MM.1S (cell line): ENCODE data around the gene SERINC4.

ENCODE experiments used
- DNase-seq: peaks from one replicate; pipeline ENCODE4 v3.0.0-alpha.2; 2015
- H2AFZ ChIP-seq: fragments of 300-600 bp; sonication (generic); 2 replicates; pipeline ENCODE4 v1.6.0; 2016; ENCODE audit warnings: antibody characterized with exemption, low read length
- H3F3A ChIP-seq: fragments of 300-600 bp; sonication (generic); 2 replicates; pipeline ENCODE4 v1.6.1; 2016; ENCODE audit warnings: mild to moderate bottlenecking, antibody characterized with exemption, low read length, moderate library complexity, mixed read lengths; ENCODE audit not compliant: insufficient read depth
- H3K27ac ChIP-seq: fragments of 300-600 bp; sonication (generic); 2 replicates; pipeline ENCODE4 v1.5.1; 2016; ENCODE audit warnings: mild to moderate bottlenecking, low read length
- H3K27me3 ChIP-seq: fragments of 300-600 bp; sonication (generic); replicated peaks from 2 replicates; pipeline ENCODE4 v1.6.0; 2016; ENCODE audit warnings: low read length; ENCODE audit not compliant: insufficient read depth
- H3K36me3 ChIP-seq: fragments of 300-600 bp; sonication (generic); replicated peaks from 2 replicates; pipeline ENCODE4 v1.6.1; 2016; ENCODE audit warnings: mild to moderate bottlenecking, low read length, mixed read lengths; ENCODE audit not compliant: insufficient read depth
- H3K4me1 ChIP-seq: fragments of 300-600 bp; sonication (generic); 2 replicates; pipeline ENCODE4 v1.6.1; 2016; ENCODE audit warnings: low read length, mixed read lengths
- H3K4me2 ChIP-seq: fragments of 300-600 bp; sonication (generic); 2 replicates; pipeline ENCODE4 v1.6.0; 2016; ENCODE audit warnings: low read depth, low read length
- H3K4me3 ChIP-seq: fragments of 300-600 bp; sonication (generic); 2 replicates; pipeline ENCODE4 v1.5.1; 2016; ENCODE audit warnings: low read length, mixed read lengths
- H3K79me2 ChIP-seq: fragments of 300-600 bp; sonication (generic); 2 replicates; pipeline ENCODE4 v1.6.1; 2016; ENCODE audit warnings: mixed run types, low read length, mixed read lengths
- H3K9ac ChIP-seq: fragments of 300-600 bp; sonication (generic); 2 replicates; pipeline ENCODE4 v1.6.1; 2016; ENCODE audit warnings: low read length, mixed read lengths
- H3K9me2 ChIP-seq: fragments of 300-600 bp; sonication (generic); replicated peaks from 2 replicates; pipeline ENCODE4 v1.6.1; 2016; ENCODE audit warnings: mild to moderate bottlenecking, low read length, mixed read lengths; ENCODE audit not compliant: insufficient read depth
- H3K9me3 ChIP-seq: fragments of 300-600 bp; sonication (generic); replicated peaks from 2 replicates; pipeline ENCODE4 v1.6.1; 2016; ENCODE audit warnings: mild to moderate bottlenecking, low read length, mixed read lengths; ENCODE audit not compliant: insufficient read depth
- H4K20me1 ChIP-seq: fragments of 300-600 bp; sonication (generic); 2 replicates; pipeline ENCODE4 v1.6.1; 2016; ENCODE audit warnings: mild to moderate bottlenecking, low read length, moderate library complexity, mixed read lengths; ENCODE audit not compliant: insufficient read depth
- EZH2 ChIP-seq: fragments of 300-600 bp; sonication (generic); optimal IDR thresholded peaks from 2 replicates; pipeline ENCODE3; 2017; ENCODE audit warnings: low read depth, mild to moderate bottlenecking, antibody characterized with exemption, low read length, mixed read lengths
- EZH2phosphoT487 ChIP-seq: fragments of 300-600 bp; sonication (generic); IDR thresholded peaks from 2 replicates; pipeline ENCODE4 v1.6.1; 2018; ENCODE audit warnings: antibody characterized with exemption, low read length
- TF ChIP-seq, protein P1 (sequence below): fragments of 300-600 bp; sonication (generic); IDR thresholded peaks from 2 replicates; pipeline ENCODE4 v1.5.1; 2016; ENCODE audit warnings: antibody characterized with exemption, low read length, mixed read lengths

SERINC4 gene

GRCh38 chr15:43769584-43770228 is 30.3 kb downstream of the SERINC4 start:
- Histone ChIP-seq H3K27me3 (no peaks in the 10 kb centered on the region), H3K9me2 (no peaks in the 10 kb centered on the region), H3K4me2 (no peak overlapping the region), H2AFZ (no peak overlapping the region), H3K79me2 (no peaks in the 10 kb centered on the region), H3F3A (0 out of 2 replicates have a peak, but pooled peaks cover 4% of the 10 kb centered on the region), H3K36me3 (peaks cover 12% of the 10 kb centered on the region), H3K9me3 (no peaks in the 10 kb centered on the region), H3K4me1 (no peaks in the 10 kb centered on the region), H3K9ac (no peak overlapping the region), H4K20me1 (no peaks in the 10 kb centered on the region; the same call in 1 of the 2 replicates), H3K27ac (no peak overlapping the region), H3K4me3 (no peak overlapping the region)
- DNase-seq = peak; percentile 46
- no peak for TF ChIP-seq EZH2phosphoT487
- TF ChIP-seq, protein P1, sequence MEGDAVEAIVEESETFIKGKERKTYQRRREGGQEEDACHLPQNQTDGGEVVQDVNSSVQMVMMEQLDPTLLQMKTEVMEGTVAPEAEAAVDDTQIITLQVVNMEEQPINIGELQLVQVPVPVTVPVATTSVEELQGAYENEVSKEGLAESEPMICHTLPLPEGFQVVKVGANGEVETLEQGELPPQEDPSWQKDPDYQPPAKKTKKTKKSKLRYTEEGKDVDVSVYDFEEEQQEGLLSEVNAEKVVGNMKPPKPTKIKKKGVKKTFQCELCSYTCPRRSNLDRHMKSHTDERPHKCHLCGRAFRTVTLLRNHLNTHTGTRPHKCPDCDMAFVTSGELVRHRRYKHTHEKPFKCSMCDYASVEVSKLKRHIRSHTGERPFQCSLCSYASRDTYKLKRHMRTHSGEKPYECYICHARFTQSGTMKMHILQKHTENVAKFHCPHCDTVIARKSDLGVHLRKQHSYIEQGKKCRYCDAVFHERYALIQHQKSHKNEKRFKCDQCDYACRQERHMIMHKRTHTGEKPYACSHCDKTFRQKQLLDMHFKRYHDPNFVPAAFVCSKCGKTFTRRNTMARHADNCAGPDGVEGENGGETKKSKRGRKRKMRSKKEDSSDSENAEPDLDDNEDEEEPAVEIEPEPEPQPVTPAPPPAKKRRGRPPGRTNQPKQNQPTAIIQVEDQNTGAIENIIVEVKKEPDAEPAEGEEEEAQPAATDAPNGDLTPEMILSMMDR = peak; percentile 79

- Histone ChIP-seq H3F3A (no peaks in the 10 kb centered on the region), H3K36me3 (peaks cover 4% of the 10 kb centered on the region; the same call in 1 of the 2 replicates), H3K27ac (no peak overlapping the region), H2AFZ (no peak overlapping the region), H3K4me1 (no peaks in the 10 kb centered on the region), H3K27me3 (no peaks in the 10 kb centered on the region), H3K9me3 (no peaks in the 10 kb centered on the region), H3K9me2 (no peaks in the 10 kb centered on the region), H3K9ac (no peak overlapping the region), H3K4me2 (no peak overlapping the region), H4K20me1 (no peaks in the 10 kb centered on the region), H3K79me2 (peaks cover 3% of the 10 kb centered on the region; the same call in 1 of the 2 replicates), H3K4me3 (no peak overlapping the region)
- no peak for DNase-seq
- TF ChIP-seq EZH2phosphoT487 (no peak), EZH2 (no peak)
- TF ChIP-seq, protein P1 = no peak
Measured at GRCh38 chr15:43763819-43764446, 36.1 kb downstream of the SERINC4 start.

DNA sequence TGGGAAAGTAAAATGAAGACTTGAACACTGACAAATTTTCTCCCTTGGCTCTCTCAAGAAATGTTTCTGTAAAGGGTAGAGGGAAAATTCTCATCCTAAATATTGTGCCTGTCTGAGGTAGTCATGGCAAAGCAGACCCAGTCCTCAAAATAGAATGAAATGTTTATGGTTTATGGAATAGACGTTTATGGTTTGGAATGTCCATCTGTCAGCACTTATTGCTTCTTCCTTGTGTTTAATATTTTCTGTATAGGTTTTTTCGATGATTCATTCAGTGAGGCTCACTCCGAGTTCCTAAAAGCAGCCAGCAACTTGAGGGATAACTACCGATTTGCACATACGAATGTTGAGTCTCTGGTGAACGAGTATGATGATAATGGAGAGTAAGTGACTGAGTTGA is 37.2 kb downstream of the SERINC4 start:
- Histone ChIP-seq H3K27ac (no peak overlapping the region), H3K4me3 (no peak overlapping the region), H3K79me2 (peaks cover 11% of the 10 kb centered on the region; the same call in 1 of the 2 replicates), H3K4me1 (no peaks in the 10 kb centered on the region), H3K9ac (no peak overlapping the region), H3K9me2 (no peaks in the 10 kb centered on the region), H3K27me3 (no peaks in the 10 kb centered on the region), H3K4me2 (no peak overlapping the region), H3F3A (no peaks in the 10 kb centered on the region), H3K36me3 (peaks cover 4% of the 10 kb centered on the region; the same call in 1 of the 2 replicates), H3K9me3 (no peaks in the 10 kb centered on the region), H2AFZ (no peak overlapping the region), H4K20me1 (no peaks in the 10 kb centered on the region)
- TF ChIP-seq, protein P1 = no peak
- TF ChIP-seq EZH2 = no peak
- TF ChIP-seq EZH2phosphoT487 = no peak
- DNase-seq = no peak
